Keratinocyte (primary cell): Measurements from ENCODE around the gene TRIM9. TPM values are rescaled to one million over a fixed set of nuclear protein-coding genes. Genes with fewer than 3 reads are reported as not detected.

Source experiments
- DNase-seq: peaks from one replicate; pipeline ENCODE4 v3.0.0-alpha.2; 2011; ENCODE audit warnings: low read depth, missing footprints, low spot score
- FAIRE-seq: peaks from 2 replicates; lab custom pipeline; 2011; peaks lifted over from hg19 to GRCh38; lab: Jason Lieb, UNC
- H2AFZ ChIP-seq: 2 replicates; pipeline ENCODE4 v1.6.0; 2012; ENCODE audit warnings: low read length, control low read depth, inconsistent platforms; ENCODE audit not compliant: control insufficient read depth
- H3K27ac ChIP-seq: 2 replicates; pipeline ENCODE4 v1.5.1; 2011; ENCODE audit warnings: low read length; ENCODE audit not compliant: control insufficient read depth, insufficient read depth
- H3K27me3 ChIP-seq: 3 replicates; pipeline ENCODE4 v1.6.0; 2011; ENCODE audit warnings: low read length; ENCODE audit not compliant: control insufficient read depth, insufficient read depth; ENCODE audit errors: extremely low read depth
- H3K36me3 ChIP-seq, 2 experiments: 2 replicates in 1 of 2; 3 replicates in 1 of 2; pipeline ENCODE4 v1.5.1; 2011; ENCODE audit warnings: low read length in 2 of 2, mild to moderate bottlenecking in 1 of 2; ENCODE audit not compliant: control insufficient read depth in 2 of 2, insufficient read depth in 2 of 2; ENCODE audit errors: extremely low read depth in 1 of 2
- H3K4me1 ChIP-seq: 3 replicates; pipeline ENCODE4 v1.5.1; 2011; ENCODE audit warnings: low read length; ENCODE audit not compliant: control insufficient read depth, insufficient read depth; ENCODE audit errors: extremely low read depth
- H3K4me2 ChIP-seq: 3 replicates; pipeline ENCODE4 v1.6.0; 2011; ENCODE audit warnings: low read depth, low read length; ENCODE audit not compliant: control insufficient read depth, insufficient read depth; ENCODE audit errors: extremely low read depth
- H3K4me3 ChIP-seq, 3 experiments: fragments of 200-600 bp in 1 of 3; sonication (generic) in 1 of 3; 2 replicates in 2 of 3; 3 replicates in 1 of 3; pipeline ENCODE4 v1.5.1; 2011 to 2016; ENCODE audit warnings: low read length in 3 of 3, mild to moderate bottlenecking in 3 of 3, control low read depth in 2 of 3, inconsistent platforms in 1 of 3, low read depth in 1 of 3, mixed read lengths in 1 of 3, mixed run types in 1 of 3, moderate library complexity in 1 of 3; ENCODE audit not compliant: control insufficient read depth in 2 of 3, insufficient read depth in 2 of 3; ENCODE audit errors: extremely low read depth in 1 of 3
- H3K79me2 ChIP-seq: 2 replicates; pipeline ENCODE4 v1.6.0; 2012; ENCODE audit warnings: low read length; ENCODE audit not compliant: control insufficient read depth, insufficient read depth
- H3K9ac ChIP-seq: 3 replicates; pipeline ENCODE4 v1.6.0; 2011; ENCODE audit warnings: low read length; ENCODE audit not compliant: control insufficient read depth, insufficient read depth; ENCODE audit errors: extremely low read depth
- H3K9me1 ChIP-seq: 3 replicates; pipeline ENCODE4 v1.6.0; 2011; ENCODE audit warnings: low read length; ENCODE audit not compliant: control insufficient read depth, insufficient read depth; ENCODE audit errors: extremely low read depth
- H3K9me3 ChIP-seq: 2 replicates; pipeline ENCODE4 v1.5.1; 2012; ENCODE audit warnings: low read depth, low read length; ENCODE audit not compliant: control insufficient read depth
- H4K20me1 ChIP-seq: 3 replicates; pipeline ENCODE4 v1.6.0; 2011; ENCODE audit warnings: low read length; ENCODE audit not compliant: control insufficient read depth, insufficient read depth; ENCODE audit errors: extremely low read depth
- CTCF ChIP-seq, 3 experiments: IDR thresholded peaks in 1 of 3; conservative IDR thresholded peaks in 1 of 3; optimal IDR thresholded peaks in 1 of 3; 2 replicates in 2 of 3; 3 replicates in 1 of 3; pipeline versions ENCODE3 to v1.5.1; 2011; ENCODE audit warnings: low read length in 3 of 3, mild to moderate bottlenecking in 3 of 3, moderate library complexity in 2 of 3, control low read depth in 1 of 3, inconsistent platforms in 1 of 3; ENCODE audit not compliant: insufficient read depth in 2 of 3; ENCODE audit errors: extremely low read depth in 1 of 3
- EZH2 ChIP-seq: IDR thresholded peaks from one replicate; pipeline ENCODE4 v1.6.1; 2012; ENCODE audit warnings: inconsistent platforms, mild to moderate bottlenecking, low read length, moderate library complexity
- dilution Hi-C: fragments of 300-500 bp; cut with MboI; formaldehyde crosslinking; loops from one replicate; pipeline ENCODE4 v1.7.0; 2020; ENCODE audit warnings: low sequenced_read_pairs; ENCODE audit not compliant: extremely low pct_ligation_motif_present
- polyA plus RNA-seq, 5 experiments: library from polyadenylated mRNA; depleted of rRNA in 3 of 5; stranded (reverse) in 3 of 5; stranded (forward) in 1 of 5; unstranded in 1 of 5; fragments of >200 nt; gene quantifications; 1 replicate in 1 of 5; 2 replicates in 3 of 5; 3 replicates in 1 of 5; pipeline versions ENCODE4 v1.2.1 to v1.2.3, GENCODE V29; 2011 to 2012; ENCODE audit warnings: missing spikeins in 2 of 5, low read depth in 1 of 5, low replicate concordance in 1 of 5

The TRIM9 gene
- polyA plus RNA-seq, 1 donor (not counting 4 experiments of a cell fraction or from before 2014, with no cell fraction given): 0.04 TPM

- no peak for TF ChIP-seq CTCF (optimal IDR thresholded peaks at IDR 0.05 in 1 of 3, IDR thresholded peaks at IDR 0.05 in 1 of 3, conservative IDR thresholded peaks at IDR 0.05 in 1 of 3; ENCODE audit: extremely low read depth in 1 of 3, insufficient read depth in 2 of 3, low read length in 3 of 3)
- TF ChIP-seq EZH2: no peak
- dilution Hi-C loops: no loop called here
- H2AFZ ChIP-seq: no peak overlapping the region
- H3K4me3 ChIP-seq: no peak overlapping the region
- H3K79me2 ChIP-seq: peaks cover 29% of the 10 kb centered on the region
- no peaks in the 10 kb centered on the region for H3K27me3 ChIP-seq
- FAIRE-seq (no peak), DNase-seq (no peak)
- no peaks in the 10 kb centered on the region for H4K20me1 ChIP-seq
- peaks cover 21% of the 10 kb centered on the region for H3K4me1 ChIP-seq
- H3K4me2 ChIP-seq: no peak overlapping the region
- H3K9me1 ChIP-seq: no peaks in the 10 kb centered on the region
- peaks cover 39 to 58% of the 10 kb centered on the region in 2 experiments for H3K36me3 ChIP-seq
- H3K9me3 ChIP-seq: no peaks in the 10 kb centered on the region
- H3K9ac ChIP-seq: no peak overlapping the region
- H3K27ac ChIP-seq: no peak overlapping the region
Measured at GRCh38 chr14:50932592-50933495, 162.1 kb downstream of the TRIM9 start.

DNA sequence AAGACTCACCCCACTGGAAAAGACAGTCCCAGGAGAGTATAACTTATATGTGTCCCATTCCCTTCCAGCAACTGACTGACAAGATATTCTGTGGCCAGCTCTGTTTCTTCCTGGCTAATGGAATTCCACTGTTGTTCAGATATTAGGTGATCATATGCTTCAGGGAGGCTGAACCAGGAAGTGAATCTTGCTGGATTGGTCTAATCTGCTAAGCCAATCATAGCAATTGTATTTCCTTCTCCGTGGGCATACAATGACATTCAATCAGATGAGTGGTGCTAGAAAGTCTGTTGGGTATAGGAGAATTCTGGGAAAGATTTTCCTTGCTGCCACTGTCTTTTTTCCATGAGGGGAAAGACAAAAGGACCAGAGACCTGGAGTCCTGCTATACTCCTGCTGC, 162.7 kb downstream of the TRIM9 start:
- Histone ChIP-seq H2AFZ (no peak overlapping the region), H3K4me3 (no peak overlapping the region), H3K9me3 (no peaks in the 10 kb centered on the region), H3K36me3 (peaks cover 41 to 62% of the 10 kb centered on the region in 2 experiments), H3K9ac (no peak overlapping the region), H3K4me1 (peaks cover 16% of the 10 kb centered on the region), H3K9me1 (no peaks in the 10 kb centered on the region), H3K4me2 (no peak overlapping the region), H4K20me1 (no peaks in the 10 kb centered on the region), H3K79me2 (peaks cover 28% of the 10 kb centered on the region), H3K27me3 (no peaks in the 10 kb centered on the region), H3K27ac (no peak overlapping the region)
- DNase-seq: no peak
- dilution Hi-C loops: no loop called here
- TF ChIP-seq CTCF (optimal IDR thresholded peaks at IDR 0.05 in 1 of 3, IDR thresholded peaks at IDR 0.05 in 1 of 3, conservative IDR thresholded peaks at IDR 0.05 in 1 of 3; ENCODE audit: extremely low read depth in 1 of 3, insufficient read depth in 2 of 3, low read length in 3 of 3) (no peak), EZH2 (no peak)
- no peak for FAIRE-seq
